Skin epidermis (tissue), 12 donors: ENCODE data around the gene ALDOB.

ENCODE experiments used
- H3K27ac ChIP-seq, 21 experiments: fragments of 200-600 bp; sonication (generic) in 11 of 21; one replicate each; pipeline ENCODE4 v1.5.0; 2020; ENCODE audit warnings: mild to moderate bottlenecking in 3 of 21, inconsistent platforms in 2 of 21, moderate library complexity in 2 of 21
- H3K4me3 ChIP-seq, 7 experiments: fragments of 200-600 bp; sonication (generic) in 2 of 7; one replicate each; pipeline ENCODE4 v1.5.0; 2020; ENCODE audit warnings: inconsistent platforms in 2 of 7, mild to moderate bottlenecking in 2 of 7, moderate library complexity in 1 of 7

ALDOB gene

DNA sequence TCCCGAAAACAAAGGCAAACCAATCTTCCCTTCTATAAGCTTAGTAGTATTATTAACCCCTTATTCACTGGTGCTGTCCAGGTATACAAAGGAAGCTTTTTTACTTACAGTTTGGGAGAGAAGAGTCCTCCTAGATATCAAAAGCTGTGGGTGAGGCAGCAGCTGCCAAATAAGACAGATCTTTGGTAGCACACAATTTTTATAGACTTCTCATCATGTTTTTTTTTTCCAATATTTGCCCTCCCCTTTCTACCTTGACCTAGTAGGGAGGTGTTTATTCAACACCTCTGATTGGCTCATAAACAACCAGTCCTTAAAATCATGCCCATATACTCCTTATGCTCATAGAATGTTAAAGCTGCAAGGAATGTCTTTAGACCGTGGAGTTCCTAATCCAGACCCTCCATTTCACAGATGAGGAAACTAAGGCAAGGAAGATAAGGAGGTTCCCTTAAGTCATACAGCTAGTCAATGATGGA, at the start of gene ALDOB:
Gene ALDOB, minus strand, starts transcription at position 174 of the 479 bp plus-strand sequence. CDS start 4,887 bp downstream, outside the sequence.
- H3K27ac ChIP-seq, result no peak within 1 kb of the TSS
- H3K4me3 ChIP-seq, result no peak within 1 kb of the TSS

DNA sequence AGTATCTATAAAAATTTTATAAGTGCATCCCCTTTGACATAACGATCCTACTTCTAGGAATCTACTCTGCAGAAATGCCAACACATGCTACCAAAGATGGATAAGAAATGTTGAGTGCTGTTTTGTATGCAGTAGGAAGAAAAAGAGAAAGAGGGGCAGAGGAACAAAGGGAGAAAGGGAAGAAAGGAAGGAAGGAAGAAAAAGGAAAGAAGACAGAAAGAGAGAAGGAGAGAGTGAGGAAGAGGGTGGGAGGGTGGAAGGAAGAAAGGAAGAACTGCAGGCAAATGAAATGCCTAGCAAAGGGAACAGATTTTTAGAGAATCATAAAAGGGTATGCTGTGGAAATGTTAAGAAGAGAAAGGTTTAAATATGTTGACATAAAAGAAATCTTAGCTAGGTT, 48.5 kb upstream of the ALDOB start:
- H3K4me3 ChIP-seq, result no peak overlapping the region
- no peak overlapping the region for H3K27ac ChIP-seq

DNA sequence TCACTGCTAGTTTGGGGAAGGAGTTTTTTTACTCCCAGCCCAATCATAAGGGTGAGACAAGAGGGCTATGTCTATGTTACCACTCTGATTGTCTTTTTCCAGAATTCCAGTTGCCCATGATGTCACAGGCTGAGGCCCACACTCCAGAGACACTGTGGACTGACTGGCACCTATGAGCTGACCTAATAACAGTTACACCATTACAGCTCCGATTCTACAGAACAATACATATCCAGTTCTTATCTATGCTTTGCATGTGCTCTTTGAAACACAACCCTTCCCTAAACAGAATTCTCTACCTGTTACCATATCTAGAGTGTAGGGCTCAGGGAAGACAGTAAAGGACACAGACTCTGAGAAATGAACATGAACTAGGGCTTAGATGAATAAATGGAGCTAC, 45.7 kb upstream of the ALDOB start:
- Histone ChIP-seq H3K27ac (peak overlapping the region in 16 of 21 experiments; percentile 6 to 86 (median 60)), H3K4me3 (no peak overlapping the region)

DNA sequence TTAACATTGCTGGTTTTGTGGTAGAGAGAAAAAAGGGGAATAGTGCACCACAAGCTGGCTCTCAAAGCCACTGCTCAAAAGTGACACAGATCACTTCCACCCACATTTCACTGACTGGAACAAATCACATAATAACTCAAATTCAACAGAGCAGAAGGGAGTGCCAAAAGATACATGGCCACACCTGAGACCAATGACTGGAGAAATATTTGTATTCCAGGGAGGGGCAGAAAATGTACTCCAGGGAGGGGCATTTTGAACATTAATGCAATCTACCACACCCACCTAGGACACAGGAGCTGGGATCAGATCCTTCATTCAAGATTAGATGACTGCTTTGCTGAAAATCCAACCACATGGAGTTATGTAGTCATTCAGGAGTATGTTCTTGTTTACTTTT, 44.8 kb upstream of the ALDOB start:
- H3K4me3 ChIP-seq, result no peak overlapping the region
- peak overlapping the region in 17 of 21 experiments; percentile 32 to 86 (median 65) for H3K27ac ChIP-seq

DNA sequence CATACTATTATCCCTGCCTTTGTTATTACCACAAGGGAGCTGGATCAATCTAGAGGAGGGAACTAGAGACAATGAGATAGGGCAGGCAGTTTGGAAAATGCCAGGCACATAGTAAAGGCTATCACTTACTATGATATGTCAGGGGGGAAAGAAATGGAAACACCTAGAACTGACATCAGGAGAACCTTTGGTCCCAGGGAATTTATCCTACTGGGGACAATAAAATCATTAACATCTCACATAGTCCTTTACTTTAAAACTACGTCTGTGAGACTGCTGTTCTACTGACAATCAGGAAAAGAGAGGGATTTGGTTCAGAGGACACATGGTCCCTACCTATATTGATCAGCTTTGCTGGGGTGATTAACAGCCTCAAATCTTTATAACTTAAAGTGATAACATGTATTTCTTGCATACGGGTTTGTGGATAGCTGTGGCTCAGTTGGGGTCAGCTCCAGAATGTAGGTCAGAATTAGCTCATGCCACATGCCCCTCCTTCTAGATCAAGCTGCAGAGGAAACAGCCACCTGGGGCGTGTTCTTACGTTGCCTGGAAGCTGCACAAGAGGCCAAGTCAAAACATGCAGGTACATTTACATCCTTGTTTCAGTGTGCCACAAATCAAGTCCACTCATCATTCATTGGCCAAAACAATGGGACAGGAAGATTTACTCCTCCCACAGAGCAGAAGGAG, 43.9 kb upstream of the ALDOB start:
- H3K27ac ChIP-seq, result peak overlapping the region in 20 of 21 experiments; percentile 33 to 86 (median 66)

DNA sequence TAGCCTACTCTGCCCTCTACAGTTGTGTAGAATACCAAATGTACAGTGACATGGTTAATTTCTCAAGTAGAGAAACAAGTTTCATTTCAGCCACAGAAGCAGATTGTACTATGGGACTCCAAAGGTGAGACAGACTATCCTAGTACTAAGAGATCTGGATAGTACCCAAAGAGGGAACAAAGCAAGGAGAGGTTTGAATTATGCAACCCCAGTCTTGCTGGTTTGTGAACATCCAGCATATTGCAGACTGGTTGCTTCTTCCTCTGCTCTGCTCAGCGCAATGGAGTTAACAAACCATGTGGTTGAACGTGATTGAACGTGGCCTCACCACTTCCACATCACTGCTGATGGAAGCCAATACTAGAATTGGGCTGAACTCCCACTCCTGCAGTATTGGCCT, 43.3 kb upstream of the ALDOB start:
- peak overlapping the region in 20 of 21 experiments; percentile 5 to 77 (median 66) for H3K27ac ChIP-seq
- H3K4me3 ChIP-seq, result no peak overlapping the region

More for the DNA sequence above, 43.9 kb upstream of the ALDOB start:
- no peak overlapping the region for H3K4me3 ChIP-seq

DNA sequence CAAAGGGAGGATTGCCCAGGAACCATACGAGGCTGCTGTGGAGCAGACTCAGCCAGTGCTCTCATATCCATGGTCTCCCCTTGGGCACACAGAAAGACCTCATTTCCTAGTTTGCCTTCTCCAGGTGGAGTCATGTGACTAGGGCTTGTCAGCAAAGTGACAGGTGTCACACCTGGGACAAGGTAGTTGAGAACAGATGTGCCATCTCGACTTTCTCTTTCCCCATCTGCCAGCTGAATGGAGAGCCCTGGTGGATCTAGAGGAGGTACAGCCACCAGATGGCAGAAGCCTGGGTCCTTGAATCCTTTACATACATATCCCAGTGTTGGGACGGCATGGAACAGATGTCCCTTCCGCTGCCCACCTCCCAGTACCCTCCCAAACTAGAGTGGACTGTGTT, 42.9 kb upstream of the ALDOB start:
- Histone ChIP-seq H3K4me3 (no peak overlapping the region), H3K27ac (peak overlapping the region in 16 of 21 experiments; percentile 11 to 77 (median 56))

DNA sequence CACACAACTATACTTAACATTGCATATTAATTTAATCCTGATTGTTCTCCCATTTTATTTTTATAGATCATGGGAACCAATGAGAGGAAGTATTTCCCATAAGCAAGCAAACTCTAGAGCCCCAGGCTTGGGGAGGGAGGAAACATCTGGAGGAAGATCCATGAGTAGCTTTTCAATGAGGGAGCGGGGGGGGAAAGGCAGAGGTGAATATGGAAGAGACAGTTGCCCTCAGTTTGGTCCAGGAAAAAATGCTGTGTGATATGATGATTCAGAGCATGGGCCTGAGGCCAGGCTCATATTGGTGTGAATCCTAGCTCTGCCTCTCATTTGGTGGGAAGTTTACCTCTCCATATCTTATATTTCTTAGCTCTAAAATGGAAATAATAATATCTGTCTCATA, 42.2 kb upstream of the ALDOB start:
- peak overlapping the region in 8 of 21 experiments; percentile 11 to 75 (median 58) for H3K27ac ChIP-seq
- no peak overlapping the region for H3K4me3 ChIP-seq

DNA sequence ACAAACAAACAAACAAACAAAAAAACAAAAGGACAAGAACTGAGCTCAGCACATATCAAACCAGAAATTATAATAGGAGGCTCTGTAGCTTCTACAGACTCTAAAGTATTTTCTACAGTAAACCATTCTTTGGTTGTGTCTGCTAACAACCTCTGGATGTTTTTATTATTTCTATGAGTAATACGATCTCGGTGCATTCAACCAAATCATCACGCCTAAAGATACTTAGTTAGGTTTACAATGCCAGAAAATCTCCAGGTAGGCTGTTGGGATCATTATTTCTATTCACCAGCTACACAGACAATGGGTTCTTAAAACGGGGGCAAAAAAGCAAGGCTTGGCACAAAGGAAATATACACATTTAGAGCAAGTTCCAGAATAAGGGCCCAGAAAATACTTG, 41.6 kb upstream of the ALDOB start:
- H3K27ac ChIP-seq, result peak overlapping the region in 3 of 21 experiments; percentile 21 to 70 (median 52)
- H3K4me3 ChIP-seq, result no peak overlapping the region

DNA sequence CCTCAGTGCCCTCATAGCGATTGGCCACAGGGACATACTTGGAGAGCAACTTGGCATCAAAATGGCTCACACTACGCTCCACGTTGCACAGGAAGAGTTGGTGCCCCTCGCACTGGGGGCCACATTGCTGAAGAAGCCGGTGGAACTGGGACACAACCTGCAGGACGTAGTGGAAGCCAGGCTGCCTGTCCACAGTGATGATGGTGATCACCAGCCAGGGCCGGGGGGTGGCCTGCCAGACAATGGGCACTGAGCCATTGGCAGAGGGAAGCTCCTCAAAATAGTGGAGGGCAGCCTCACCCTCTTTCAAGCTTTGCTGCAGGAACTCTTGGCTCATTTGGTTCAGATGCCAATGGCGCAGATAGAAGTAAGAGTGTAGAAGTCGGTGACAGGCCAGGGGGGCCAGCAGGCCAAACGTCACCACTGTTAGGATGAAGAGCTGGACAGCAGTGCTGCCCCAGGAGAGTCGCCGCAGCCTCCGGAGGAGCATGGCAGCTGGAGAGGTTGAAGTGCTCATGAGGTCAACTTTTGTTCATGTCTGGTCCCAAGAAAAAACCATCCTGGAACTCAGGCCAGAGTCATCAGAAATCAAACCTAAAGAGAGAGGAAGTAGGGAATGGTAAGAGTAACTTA, 41.1 kb upstream of the ALDOB start:
- H3K4me3 ChIP-seq, result no peak overlapping the region
- peak overlapping the region in 4 of 21 experiments; percentile 14 to 52 (median 32) for H3K27ac ChIP-seq

DNA sequence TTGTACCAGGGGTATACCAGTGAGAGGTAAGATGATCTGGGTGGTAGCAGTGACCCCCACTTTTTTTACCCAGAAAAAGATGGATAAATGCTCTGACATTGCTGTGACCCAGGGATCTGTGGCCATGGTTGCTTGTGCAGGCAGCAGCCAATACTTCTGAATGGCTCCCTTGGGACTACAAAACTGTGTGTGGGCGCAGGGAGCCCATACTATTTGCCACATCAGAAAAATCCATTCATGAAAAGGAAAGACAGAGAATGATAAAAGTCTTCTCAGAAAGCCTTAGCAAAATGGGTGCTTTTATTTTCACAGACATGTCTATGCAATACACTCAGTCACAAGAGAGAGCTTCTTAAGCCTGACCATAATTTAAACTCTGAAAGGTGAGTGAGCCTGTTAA, 37.3 kb upstream of the ALDOB start:
- no peak overlapping the region for H3K4me3 ChIP-seq
- H3K27ac ChIP-seq, result no peak overlapping the region

DNA sequence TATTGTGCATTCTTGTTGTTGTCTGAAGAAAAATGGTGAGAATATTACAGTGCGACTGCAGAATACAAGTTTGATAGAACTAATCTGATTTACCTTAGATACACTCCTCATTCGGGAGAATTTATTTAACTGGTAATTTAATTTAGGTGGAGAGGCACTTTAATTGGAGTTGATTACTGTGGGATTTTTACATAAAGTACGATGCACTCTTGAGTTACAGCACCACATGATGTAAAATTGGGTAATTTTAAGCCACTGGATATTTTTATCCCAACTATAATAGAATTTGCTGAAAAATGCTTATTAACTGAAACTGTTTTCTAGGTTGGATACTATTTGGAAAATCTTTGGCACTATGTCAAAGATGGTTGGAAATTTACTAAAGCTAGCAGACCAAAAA, 35.4 kb upstream of the ALDOB start:
- Histone ChIP-seq H3K4me3 (no peak overlapping the region), H3K27ac (no peak overlapping the region)

DNA sequence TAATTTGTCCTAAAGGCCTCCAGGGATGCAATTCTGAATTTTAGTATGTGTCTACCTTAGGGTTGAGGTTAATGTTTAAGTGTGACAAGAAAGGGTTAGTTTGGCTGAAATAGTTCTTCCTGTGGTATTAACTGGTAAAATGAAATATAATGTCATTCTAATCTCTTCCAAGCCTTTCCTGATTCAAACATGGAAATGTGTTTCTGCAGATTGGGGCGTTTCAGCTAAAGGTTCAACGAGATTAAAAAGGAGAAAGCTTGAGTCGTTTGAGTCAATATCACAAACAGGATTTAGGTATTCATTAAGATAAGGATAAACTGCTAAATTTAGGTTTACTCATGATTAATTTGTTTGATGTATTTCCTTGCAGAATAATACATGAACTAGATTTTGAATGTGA, 34.4 kb upstream of the ALDOB start:
- Histone ChIP-seq H3K27ac (no peak overlapping the region), H3K4me3 (no peak overlapping the region)

DNA sequence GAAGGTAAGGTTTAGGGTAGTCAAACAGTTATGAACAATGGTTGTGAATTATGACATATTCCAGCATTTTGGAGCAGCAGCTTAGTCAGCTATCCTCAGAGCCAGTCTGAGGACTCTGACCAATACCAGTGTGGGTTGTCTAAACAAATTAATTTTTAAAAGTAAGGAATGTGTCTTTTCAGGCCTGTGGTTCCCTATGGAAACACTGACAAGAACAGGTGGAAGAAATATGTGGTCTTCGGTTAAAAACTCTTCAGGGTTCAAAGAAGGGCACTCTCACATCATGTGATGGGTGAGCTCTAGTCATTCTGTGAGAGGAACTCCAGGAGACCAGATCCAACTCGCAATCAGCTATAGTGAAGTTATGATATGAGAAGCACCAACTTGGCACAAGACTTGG, 33.5 kb upstream of the ALDOB start:
- H3K27ac ChIP-seq, result no peak overlapping the region

DNA sequence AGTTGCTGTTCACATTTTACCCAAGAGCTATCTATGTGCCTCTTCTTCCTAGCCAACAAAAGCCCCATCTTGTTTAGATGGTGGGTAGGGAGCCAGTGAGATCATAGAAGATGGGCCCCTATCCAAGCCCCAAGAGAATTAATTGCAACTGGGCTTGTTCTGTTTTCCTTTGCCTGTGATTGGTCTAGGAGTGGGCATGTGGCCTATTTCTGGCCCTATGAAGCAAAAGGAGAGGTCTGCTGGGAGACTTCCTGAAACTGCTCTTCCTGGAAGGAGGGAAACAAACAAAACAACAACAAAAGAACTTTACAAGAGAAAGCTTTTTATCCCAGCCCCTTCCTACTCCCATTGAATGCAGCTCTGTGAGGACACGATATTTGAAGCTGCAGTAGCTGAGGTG, 32.5 kb upstream of the ALDOB start:
- Histone ChIP-seq H3K4me3 (no peak overlapping the region), H3K27ac (no peak overlapping the region)

More for the DNA sequence above, 33.5 kb upstream of the ALDOB start:
- H3K4me3 ChIP-seq, result no peak overlapping the region

DNA sequence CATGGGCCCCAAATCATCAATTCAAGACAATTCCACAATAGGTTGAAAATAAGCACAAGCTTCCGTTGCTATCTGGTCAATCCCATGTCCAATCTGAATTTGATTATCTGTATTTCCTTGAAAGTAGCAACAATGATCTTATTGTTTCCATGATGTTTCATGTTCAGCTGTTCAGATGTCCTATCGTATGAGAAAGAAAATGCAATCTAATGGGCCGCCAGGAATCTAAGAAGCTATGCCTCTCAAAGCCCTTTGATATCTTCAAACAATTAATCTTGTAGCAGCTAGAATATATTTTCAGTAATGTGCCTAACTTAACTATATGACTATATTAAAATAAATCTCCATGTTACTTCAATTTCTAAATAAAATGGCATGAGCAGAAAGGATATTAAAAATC, 32.1 kb upstream of the ALDOB start:
- Histone ChIP-seq H3K27ac (no peak overlapping the region), H3K4me3 (no peak overlapping the region)

DNA sequence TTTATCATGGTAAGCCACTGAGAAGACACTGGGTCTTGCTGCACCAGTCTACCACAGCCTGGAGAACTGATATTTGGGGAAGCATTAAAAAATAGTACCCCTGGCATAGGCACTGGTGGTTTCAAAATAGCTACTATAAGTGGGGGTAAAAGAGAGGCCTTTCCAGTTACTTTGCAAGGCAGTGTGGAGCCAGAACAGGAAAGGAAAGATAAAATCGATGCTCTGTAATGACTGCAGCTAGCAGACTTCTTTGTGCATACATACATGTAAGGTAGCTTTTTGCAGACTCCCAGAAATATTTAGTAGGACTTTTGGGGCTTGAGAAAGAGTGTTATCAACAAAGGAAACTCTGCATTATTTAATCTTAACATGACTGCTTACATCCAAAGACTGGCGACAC, 31.3 kb upstream of the ALDOB start:
- Histone ChIP-seq H3K4me3 (no peak overlapping the region), H3K27ac (no peak overlapping the region)

DNA sequence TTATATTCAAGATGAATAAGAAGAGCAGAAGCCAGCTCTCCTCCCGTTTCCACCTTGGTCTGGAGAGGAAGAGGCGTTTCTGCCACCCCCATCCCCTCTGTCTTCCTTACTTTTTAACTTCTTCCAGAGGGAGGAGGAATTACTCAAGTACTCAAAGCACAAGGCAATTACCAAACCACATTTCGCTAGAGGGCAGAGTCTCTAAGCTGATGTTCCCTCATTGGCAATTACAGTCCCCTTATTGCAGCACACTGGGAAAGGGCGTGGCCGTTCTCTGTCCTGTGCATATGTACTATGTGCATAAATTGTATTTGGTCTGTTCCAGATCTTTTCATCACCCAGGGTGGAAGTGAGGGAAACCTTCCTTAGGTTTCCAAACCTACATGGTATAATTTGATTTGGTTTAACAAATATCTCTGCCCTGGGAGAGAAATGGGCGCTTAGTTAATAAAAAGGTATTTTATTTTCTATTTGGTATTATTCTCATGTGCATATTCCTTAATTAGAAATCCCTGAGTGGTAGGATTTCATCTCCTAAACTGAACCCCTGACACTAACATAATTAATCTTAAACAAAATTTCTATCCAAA, 29.8 kb upstream of the ALDOB start:
- H3K4me3 ChIP-seq, result no peak overlapping the region
- no peak overlapping the region for H3K27ac ChIP-seq

DNA sequence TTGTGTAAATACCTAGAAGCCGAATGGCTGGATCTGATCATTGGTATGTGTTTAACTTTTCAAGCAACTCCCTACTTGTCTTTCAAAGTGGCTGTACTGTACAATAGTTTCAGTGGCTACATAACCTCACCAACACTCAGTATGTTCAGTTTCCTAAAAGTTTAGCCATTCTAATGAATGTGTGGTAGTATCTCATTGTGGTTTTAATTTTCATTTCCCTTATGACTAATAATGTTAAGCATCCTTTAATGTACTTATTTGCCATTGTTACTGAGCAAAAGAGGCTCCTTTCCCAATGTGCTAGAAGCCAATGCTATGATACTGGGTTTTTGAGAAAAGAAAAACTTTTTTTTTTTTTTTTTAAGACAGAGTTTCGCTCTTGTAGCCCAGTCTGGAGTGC, 27.8 kb upstream of the ALDOB start:
- Histone ChIP-seq H3K27ac (no peak overlapping the region), H3K4me3 (no peak overlapping the region)

DNA sequence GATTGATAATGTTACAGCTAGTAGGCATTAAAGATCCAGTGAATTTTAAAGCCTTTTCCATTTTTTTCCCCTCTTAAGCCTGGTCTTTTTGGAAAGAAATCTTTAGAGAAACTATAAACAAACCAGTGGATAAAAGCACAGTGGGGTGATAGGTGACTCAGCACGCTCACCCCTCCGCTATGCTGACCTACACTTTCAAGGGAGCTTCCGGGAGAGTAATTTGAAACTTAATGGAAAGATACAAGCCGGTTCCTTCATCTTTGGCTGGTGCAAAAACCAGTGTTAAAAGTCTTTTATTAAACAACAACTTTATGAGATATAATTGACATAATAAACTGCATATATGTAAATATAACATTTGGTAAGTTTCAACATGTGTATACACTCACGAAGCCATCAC, 27.0 kb upstream of the ALDOB start:
- Histone ChIP-seq H3K4me3 (no peak overlapping the region), H3K27ac (no peak overlapping the region)

DNA sequence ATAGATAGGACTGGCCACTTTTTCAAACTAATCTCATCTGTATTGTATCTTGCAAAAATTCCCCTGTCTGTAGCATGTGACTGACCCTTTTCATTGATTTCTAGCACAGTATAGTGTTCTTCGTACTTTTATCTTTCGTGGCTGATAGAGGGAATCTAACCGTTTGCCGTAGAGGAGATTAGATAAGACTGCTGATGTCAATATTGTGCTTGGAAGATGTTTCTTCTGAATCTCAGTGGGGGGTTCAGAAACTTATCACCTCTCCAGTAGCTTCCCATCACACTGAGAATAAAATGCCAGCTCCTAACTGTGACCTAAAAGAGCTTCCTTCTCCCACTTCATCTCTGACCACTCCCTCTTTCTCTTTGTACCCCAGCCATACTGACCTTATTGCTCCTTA, 25.4 kb upstream of the ALDOB start:
- Histone ChIP-seq H3K4me3 (no peak overlapping the region), H3K27ac (no peak overlapping the region)
